Measurements from ENCODE around the gene NUDT3.
"Not testable (repeated sequence)": the region's sequence is repeated elsewhere in the genome, so short reads cannot be mapped to it uniquely, and the experiment has no call there.

The NUDT3 gene

GRCh38 chr6:34383656-34384320 is 8.7 kb downstream of the NUDT3 start:
- Histone ChIP-seq H3K27ac (ENCODE audit: low read depth, low read length) (peak overlapping the region; percentile 78), H3K36me3 (ENCODE audit: insufficient read depth, low read length) (no peaks in the 10 kb centered on the region; the same call in 1 of the 2 replicates), H3K79me2 (ENCODE audit: control insufficient read depth, insufficient read depth, low read length, unreplicated experiment) (peaks cover 72% of the 10 kb centered on the region), H2AFZ (ENCODE audit: low read length, unreplicated experiment) (no peak overlapping the region), H3K4me1 (ENCODE audit: control insufficient read depth, insufficient read depth, low read length, unreplicated experiment) (peaks cover 33% of the 10 kb centered on the region), H3K4me3 (ENCODE audit: low read depth, low read length) (no peak overlapping the region), H3K27me3 (ENCODE audit: insufficient read depth, low read length) (no peaks in the 10 kb centered on the region)

GRCh38 chr6:34383161-34383631 is 9.3 kb downstream of the NUDT3 start:
- peak overlapping the region; percentile 78 for H3K27ac ChIP-seq (ENCODE audit: low read depth, low read length)
- H3K4me3 ChIP-seq (ENCODE audit: low read depth, low read length) = no peak overlapping the region
- H3K36me3 ChIP-seq (ENCODE audit: insufficient read depth, low read length) = no peaks in the 10 kb centered on the region; the same call in 1 of the 2 replicates
- peaks cover 72% of the 10 kb centered on the region for H3K79me2 ChIP-seq (ENCODE audit: control insufficient read depth, insufficient read depth, low read length, unreplicated experiment)
- no peak overlapping the region for H2AFZ ChIP-seq (ENCODE audit: low read length, unreplicated experiment)
- peaks cover 37% of the 10 kb centered on the region for H3K4me1 ChIP-seq (ENCODE audit: control insufficient read depth, insufficient read depth, low read length, unreplicated experiment)
- no peaks in the 10 kb centered on the region for H3K27me3 ChIP-seq (ENCODE audit: insufficient read depth, low read length)

GRCh38 chr6:34381081-34381480 is 11.4 kb downstream of the NUDT3 start:
- Histone ChIP-seq H3K27me3 (ENCODE audit: insufficient read depth, low read length) (no peaks in the 10 kb centered on the region), H3K4me3 (ENCODE audit: low read depth, low read length) (no peak overlapping the region), H3K27ac (ENCODE audit: low read depth, low read length) (no peak overlapping the region), H3K79me2 (ENCODE audit: control insufficient read depth, insufficient read depth, low read length, unreplicated experiment) (peaks cover 81% of the 10 kb centered on the region), H2AFZ (ENCODE audit: low read length, unreplicated experiment) (no peak overlapping the region), H3K4me1 (ENCODE audit: control insufficient read depth, insufficient read depth, low read length, unreplicated experiment) (peaks cover 28% of the 10 kb centered on the region), H3K36me3 (ENCODE audit: insufficient read depth, low read length) (no peaks in the 10 kb centered on the region; the same call in 1 of the 2 replicates)

GRCh38 chr6:34378470-34378869 is 14.0 kb downstream of the NUDT3 start:
- Histone ChIP-seq H3K79me2 (ENCODE audit: control insufficient read depth, insufficient read depth, low read length, unreplicated experiment) (peaks cover 76% of the 10 kb centered on the region), H3K27ac (ENCODE audit: low read depth, low read length) (no peak overlapping the region), H3K4me3 (ENCODE audit: low read depth, low read length) (no peak overlapping the region), H2AFZ (ENCODE audit: low read length, unreplicated experiment) (no peak overlapping the region), H3K36me3 (ENCODE audit: insufficient read depth, low read length) (no peaks in the 10 kb centered on the region), H3K27me3 (ENCODE audit: insufficient read depth, low read length) (no peaks in the 10 kb centered on the region), H3K4me1 (ENCODE audit: control insufficient read depth, insufficient read depth, low read length, unreplicated experiment) (peaks cover 14% of the 10 kb centered on the region)

- H3K4me3 ChIP-seq (ENCODE audit: low read depth, low read length) = no peak overlapping the region
- H3K27ac ChIP-seq (ENCODE audit: low read depth, low read length) = no peak overlapping the region
- H3K27me3 ChIP-seq (ENCODE audit: insufficient read depth, low read length) = no peaks in the 10 kb centered on the region
- H3K4me1 ChIP-seq (ENCODE audit: control insufficient read depth, insufficient read depth, low read length, unreplicated experiment) = peaks cover 9% of the 10 kb centered on the region
- no peaks in the 10 kb centered on the region for H3K36me3 ChIP-seq (ENCODE audit: insufficient read depth, low read length)
- H2AFZ ChIP-seq (ENCODE audit: low read length, unreplicated experiment) = no peak overlapping the region
- H3K79me2 ChIP-seq (ENCODE audit: control insufficient read depth, insufficient read depth, low read length, unreplicated experiment) = peaks cover 71% of the 10 kb centered on the region
Observed at GRCh38 chr6:34377984-34378383, 14.5 kb downstream of the NUDT3 start.

GRCh38 chr6:34377571-34377970 is 14.9 kb downstream of the NUDT3 start:
- not testable (repeated sequence) for H3K4me1 ChIP-seq (ENCODE audit: control insufficient read depth, insufficient read depth, low read length, unreplicated experiment); H3K4me3 ChIP-seq (ENCODE audit: low read depth, low read length); H2AFZ ChIP-seq (ENCODE audit: low read length, unreplicated experiment); H3K27ac ChIP-seq (ENCODE audit: low read depth, low read length); H3K27me3 ChIP-seq (ENCODE audit: insufficient read depth, low read length); H3K36me3 ChIP-seq (ENCODE audit: insufficient read depth, low read length)
- peaks cover 69% of the 10 kb centered on the region for H3K79me2 ChIP-seq (ENCODE audit: control insufficient read depth, insufficient read depth, low read length, unreplicated experiment)

GRCh38 chr6:34375833-34376232 is 16.6 kb downstream of the NUDT3 start:
- peaks cover 64% of the 10 kb centered on the region for H3K79me2 ChIP-seq (ENCODE audit: control insufficient read depth, insufficient read depth, low read length, unreplicated experiment)

GRCh38 chr6:34374508-34374907 is 18.0 kb downstream of the NUDT3 start:
- H3K79me2 ChIP-seq (ENCODE audit: control insufficient read depth, insufficient read depth, low read length, unreplicated experiment) = peaks cover 53% of the 10 kb centered on the region
- no peak overlapping the region for H2AFZ ChIP-seq (ENCODE audit: low read length, unreplicated experiment)
- H3K27me3 ChIP-seq (ENCODE audit: insufficient read depth, low read length) = no peaks in the 10 kb centered on the region
- H3K4me3 ChIP-seq (ENCODE audit: low read depth, low read length) = no peak overlapping the region
- H3K27ac ChIP-seq (ENCODE audit: low read depth, low read length) = no peak overlapping the region
- H3K4me1 ChIP-seq (ENCODE audit: control insufficient read depth, insufficient read depth, low read length, unreplicated experiment) = peaks cover 9% of the 10 kb centered on the region
- no peaks in the 10 kb centered on the region for H3K36me3 ChIP-seq (ENCODE audit: insufficient read depth, low read length)

More at GRCh38 chr6:34375833-34376232, 16.6 kb downstream of the NUDT3 start:
- Histone ChIP-seq H3K4me1 (ENCODE audit: control insufficient read depth, insufficient read depth, low read length, unreplicated experiment) (peaks cover 9% of the 10 kb centered on the region), H2AFZ (ENCODE audit: low read length, unreplicated experiment) (no peak overlapping the region), H3K27me3 (ENCODE audit: insufficient read depth, low read length) (no peaks in the 10 kb centered on the region), H3K27ac (ENCODE audit: low read depth, low read length) (no peak overlapping the region), H3K4me3 (ENCODE audit: low read depth, low read length) (no peak overlapping the region), H3K36me3 (ENCODE audit: insufficient read depth, low read length) (no peaks in the 10 kb centered on the region)

GRCh38 chr6:34374069-34374468 is 18.4 kb downstream of the NUDT3 start:
- H2AFZ ChIP-seq (ENCODE audit: low read length, unreplicated experiment) = no peak overlapping the region
- peaks cover 49% of the 10 kb centered on the region for H3K79me2 ChIP-seq (ENCODE audit: control insufficient read depth, insufficient read depth, low read length, unreplicated experiment)
- H3K4me1 ChIP-seq (ENCODE audit: control insufficient read depth, insufficient read depth, low read length, unreplicated experiment) = peaks cover 9% of the 10 kb centered on the region
- no peaks in the 10 kb centered on the region for H3K27me3 ChIP-seq (ENCODE audit: insufficient read depth, low read length)
- H3K36me3 ChIP-seq (ENCODE audit: insufficient read depth, low read length) = no peaks in the 10 kb centered on the region
- no peak overlapping the region for H3K4me3 ChIP-seq (ENCODE audit: low read depth, low read length)
- no peak overlapping the region for H3K27ac ChIP-seq (ENCODE audit: low read depth, low read length)

- H2AFZ ChIP-seq (ENCODE audit: low read length, unreplicated experiment) = no peak overlapping the region
- no peaks in the 10 kb centered on the region for H3K27me3 ChIP-seq (ENCODE audit: insufficient read depth, low read length)
- no peaks in the 10 kb centered on the region for H3K36me3 ChIP-seq (ENCODE audit: insufficient read depth, low read length)
- no peak overlapping the region for H3K4me3 ChIP-seq (ENCODE audit: low read depth, low read length)
- H3K27ac ChIP-seq (ENCODE audit: low read depth, low read length) = no peak overlapping the region
- peaks cover 47% of the 10 kb centered on the region for H3K79me2 ChIP-seq (ENCODE audit: control insufficient read depth, insufficient read depth, low read length, unreplicated experiment)
- peaks cover 7% of the 10 kb centered on the region for H3K4me1 ChIP-seq (ENCODE audit: control insufficient read depth, insufficient read depth, low read length, unreplicated experiment)
Observed at GRCh38 chr6:34373511-34373910, 19.0 kb downstream of the NUDT3 start.

- not testable (repeated sequence) for H3K36me3 ChIP-seq (ENCODE audit: insufficient read depth, low read length); H2AFZ ChIP-seq (ENCODE audit: low read length, unreplicated experiment)
- peaks cover 34% of the 10 kb centered on the region for H3K79me2 ChIP-seq (ENCODE audit: control insufficient read depth, insufficient read depth, low read length, unreplicated experiment)
Observed at GRCh38 chr6:34371865-34372264, 20.6 kb downstream of the NUDT3 start.

More at GRCh38 chr6:34371865-34372264, 20.6 kb downstream of the NUDT3 start:
- H3K4me1 ChIP-seq (ENCODE audit: control insufficient read depth, insufficient read depth, low read length, unreplicated experiment); H3K27me3 ChIP-seq (ENCODE audit: insufficient read depth, low read length); H3K4me3 ChIP-seq (ENCODE audit: low read depth, low read length); H3K27ac ChIP-seq (ENCODE audit: low read depth, low read length): not testable (repeated sequence)
